GM12873 (cell line): ENCODE results near the gene TSG101.

Source experiments
- CTCF ChIP-seq: IDR thresholded peaks from 2 replicates; pipeline ENCODE4 v1.5.1; 2012; ENCODE audit warnings: low read depth, mild to moderate bottlenecking, moderate library complexity, low read length, control low read depth; ENCODE audit not compliant: insufficient read depth; ENCODE audit errors: missing control alignments

TSG101 gene

DNA sequence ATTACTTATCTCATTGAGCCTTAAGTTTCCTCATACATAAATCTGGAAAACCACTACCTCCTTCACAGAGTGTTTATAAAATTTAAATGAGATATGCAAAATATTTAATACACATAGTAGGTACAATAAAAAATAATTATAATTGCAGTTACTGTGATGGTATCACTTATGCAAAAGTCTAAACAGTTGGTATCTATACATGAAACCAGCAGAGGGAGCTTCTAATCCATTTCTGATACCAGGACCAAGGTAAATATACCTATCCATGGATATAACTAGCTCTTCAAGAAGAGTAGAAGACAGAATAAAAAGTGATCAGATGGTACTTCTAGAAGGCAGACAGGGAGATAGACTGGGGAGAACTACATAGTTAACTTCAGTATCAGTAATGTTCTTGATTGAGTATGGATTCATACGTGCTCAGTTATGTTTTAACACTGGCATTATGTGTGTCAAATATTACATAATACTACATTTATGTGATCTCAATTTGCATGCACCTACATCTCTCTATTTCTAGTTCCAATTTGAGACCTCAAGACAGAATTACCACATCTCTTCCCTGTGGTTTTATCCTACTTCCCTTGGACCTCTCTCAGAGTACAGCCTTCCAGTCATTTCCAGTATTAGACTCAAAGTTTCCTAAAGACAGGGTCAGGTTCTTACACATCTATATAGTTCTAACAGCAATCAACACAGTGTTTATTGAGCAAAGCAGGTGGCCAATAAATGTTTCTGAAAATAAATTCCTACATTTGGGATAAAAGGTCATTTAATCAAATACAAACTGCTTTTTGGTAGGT is 13.7 kb upstream of the TSG101 start:
- peak; percentile 43 for TF ChIP-seq CTCF

- no peak for TF ChIP-seq CTCF
These were observed 9.5 kb upstream of the TSG101 start for GRCh38 chr11:18536209-18536608.

DNA sequence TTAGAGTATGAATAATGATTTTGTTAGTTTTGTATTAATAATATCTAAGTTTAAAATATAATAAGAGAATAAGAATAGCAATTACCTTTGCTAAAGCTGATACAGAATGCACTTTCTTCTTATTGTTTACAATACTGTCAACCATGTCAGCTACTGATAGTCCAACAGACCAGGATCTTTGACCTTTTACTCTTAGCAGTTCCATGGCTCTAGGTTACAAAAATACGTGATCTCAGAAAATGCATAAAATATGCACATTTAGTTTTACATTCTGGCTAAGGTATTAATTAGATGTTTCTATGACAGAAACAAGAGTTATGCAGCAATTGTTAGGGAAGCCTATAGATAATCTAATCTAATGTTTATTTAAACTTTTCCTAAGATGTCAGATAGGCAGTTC is 7.5 kb upstream of the TSG101 start:
- TF ChIP-seq CTCF = no peak

- TF ChIP-seq CTCF = no peak
These were observed 6.6 kb upstream of the TSG101 start for GRCh38 chr11:18533365-18533764.

DNA sequence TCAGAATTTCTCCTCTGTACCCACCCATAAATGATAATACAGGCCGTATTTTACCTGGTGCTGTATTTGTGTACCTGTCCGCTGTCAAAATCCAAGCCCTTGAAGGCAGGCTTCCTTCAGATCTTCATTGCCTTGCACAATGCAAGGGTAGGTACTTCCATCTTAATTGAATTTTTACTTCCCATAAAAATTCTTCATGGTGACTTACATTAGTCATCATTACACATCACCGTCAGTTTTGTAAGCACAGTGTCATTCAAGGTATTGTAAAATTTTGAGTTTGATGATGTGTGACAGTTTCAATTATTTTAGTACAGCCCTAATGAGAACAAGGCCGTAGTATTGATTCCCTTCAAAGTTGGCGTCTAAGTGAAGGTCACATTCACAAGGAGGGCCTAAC is 770 bp upstream of the TSG101 start:
- no peak for TF ChIP-seq CTCF

DNA sequence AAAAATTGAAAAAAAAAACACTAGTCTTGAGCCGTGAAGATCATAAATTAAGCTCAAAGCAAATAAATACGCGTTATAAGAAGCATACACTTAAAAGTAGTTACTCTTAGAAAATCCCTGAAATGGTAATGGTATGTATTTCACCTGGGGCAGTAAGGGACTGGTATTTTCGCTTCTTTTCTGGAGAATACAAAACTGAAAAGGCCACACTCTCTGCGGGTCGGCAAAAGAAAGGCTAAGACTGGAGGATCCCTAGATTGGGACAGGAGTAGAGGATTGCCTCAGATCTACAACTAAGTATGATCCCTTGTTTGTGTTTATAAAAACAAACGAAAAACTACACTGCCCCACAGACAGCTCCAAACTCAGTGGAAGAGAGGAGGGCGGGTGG is 617 bp downstream of the TSG101 start:
- no peak for TF ChIP-seq CTCF

- TF ChIP-seq CTCF = no peak
These were observed 2.5 kb downstream of the TSG101 start for GRCh38 chr11:18524248-18524647.
